DND-41 (cell line): Measurements from ENCODE around the gene GARNL3.

Experiments used
- ATAC-seq: fragments of 200-7000 bp; cut with Tn5 transposase; 3 replicates; pipeline ENCODE4 v1.9.1; 2021; ENCODE audit warnings: low read depth; ENCODE audit not compliant: insufficient read depth
- DNase-seq: peaks from one replicate; pipeline ENCODE4 v3.0.0-alpha.2; 2020
- H2AFZ ChIP-seq: 2 replicates; pipeline ENCODE4 v1.6.0; 2012; ENCODE audit warnings: low read depth, low read length
- H3K27ac ChIP-seq: 2 replicates; pipeline ENCODE4 v1.5.1; 2012; ENCODE audit warnings: low read length, inconsistent platforms
- H3K27me3 ChIP-seq: fragments of 200-600 bp; sonication (generic); 2 replicates; pipeline ENCODE4 v1.6.0; 2012; ENCODE audit warnings: low read length, mild to moderate bottlenecking, inconsistent platforms; ENCODE audit not compliant: insufficient read depth, poor library complexity
- H3K36me3 ChIP-seq: 2 replicates; pipeline ENCODE4 v1.5.1; 2012; ENCODE audit warnings: low read length, inconsistent platforms; ENCODE audit not compliant: insufficient read depth
- H3K4me1 ChIP-seq: 2 replicates; pipeline ENCODE4 v1.5.1; 2012; ENCODE audit warnings: mild to moderate bottlenecking, low read length; ENCODE audit not compliant: insufficient read depth
- H3K4me2 ChIP-seq: 2 replicates; pipeline ENCODE4 v1.6.0; 2012; ENCODE audit warnings: mild to moderate bottlenecking, moderate library complexity, low read length, inconsistent platforms; ENCODE audit not compliant: insufficient read depth
- H3K4me3 ChIP-seq, 2 experiments: fragments of 200-600 bp in 1 of 2; shearing (Covaris generic) in 1 of 2; 2 replicates each; pipeline ENCODE4 v1.5.1; 2012 to 2016; ENCODE audit warnings: inconsistent platforms in 2 of 2, low read length in 2 of 2, mild to moderate bottlenecking in 2 of 2, low read depth in 1 of 2, moderate library complexity in 1 of 2
- H3K79me2 ChIP-seq: 2 replicates; pipeline ENCODE4 v1.6.0; 2012; ENCODE audit warnings: low read length, inconsistent platforms; ENCODE audit not compliant: insufficient read depth
- H3K9ac ChIP-seq: 2 replicates; pipeline ENCODE4 v1.6.0; 2012; ENCODE audit warnings: low read depth, mild to moderate bottlenecking, inconsistent platforms, low read length, moderate library complexity
- H3K9me3 ChIP-seq: 2 replicates; pipeline ENCODE4 v1.5.1; 2012; ENCODE audit warnings: low read length, moderate library complexity, mild to moderate bottlenecking, inconsistent platforms; ENCODE audit not compliant: insufficient read depth, severe bottlenecking
- H4K20me1 ChIP-seq: 2 replicates; pipeline ENCODE4 v1.6.0; 2012; ENCODE audit warnings: low read length; ENCODE audit not compliant: insufficient read depth
- EZH2 ChIP-seq: IDR thresholded peaks from 3 replicates; pipeline ENCODE4 v1.6.1; 2012; ENCODE audit warnings: borderline replicate concordance, low read depth, mild to moderate bottlenecking, moderate library complexity, low read length, inconsistent platforms; ENCODE audit not compliant: severe bottlenecking
- TF ChIP-seq, protein P1 (sequence below): IDR thresholded peaks from 2 replicates; pipeline ENCODE4 v1.5.1; 2012; ENCODE audit warnings: borderline replicate concordance, low read length, moderate library complexity, mild to moderate bottlenecking; ENCODE audit not compliant: poor library complexity, severe bottlenecking; ENCODE audit errors: extremely low read depth

The GARNL3 gene

DNA sequence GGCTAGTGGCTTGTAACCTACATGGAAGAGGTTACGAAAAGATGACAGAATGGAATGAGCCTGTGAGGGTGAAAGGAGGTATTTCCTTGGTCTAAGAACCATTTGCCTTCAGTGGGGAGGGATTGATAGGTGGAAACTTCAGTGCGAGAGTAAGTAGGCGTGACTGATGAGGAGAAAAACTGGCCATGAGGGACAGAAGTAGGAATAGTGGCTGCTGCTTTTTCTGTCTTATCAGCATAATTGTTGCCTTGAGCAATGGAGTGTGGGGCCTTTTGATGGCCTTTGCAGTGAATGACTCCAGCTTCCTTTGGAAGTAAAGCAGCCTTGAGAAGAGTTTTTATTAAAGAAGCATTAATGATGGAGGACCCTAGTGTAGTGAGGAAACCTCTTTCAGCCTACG is 150.6 kb downstream of the GARNL3 start:
- Histone ChIP-seq H3K27ac (no peak overlapping the region), H3K9ac (no peak overlapping the region)

DNA sequence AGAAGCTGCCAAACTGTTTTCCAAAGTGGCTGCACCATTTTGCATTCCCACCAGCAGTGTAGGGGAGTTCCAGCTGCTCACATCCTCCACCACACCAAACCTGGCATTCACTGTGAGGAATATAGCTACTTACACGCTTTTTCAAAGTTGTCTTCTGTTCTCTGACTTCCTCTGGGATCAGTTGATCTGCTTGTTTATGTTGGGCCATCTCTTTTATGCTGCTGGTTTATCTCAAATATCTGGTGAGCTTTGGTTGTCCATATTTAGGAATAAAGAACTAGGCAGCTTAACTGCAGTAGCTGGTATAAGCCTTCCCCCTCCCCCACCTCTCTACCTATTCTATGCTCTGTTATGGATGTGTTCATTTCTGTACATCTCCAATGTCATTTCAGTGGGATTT is 151.1 kb downstream of the GARNL3 start:
- Histone ChIP-seq H3K4me2 (no peak overlapping the region), H3K27me3 (peaks cover 7% of the 10 kb centered on the region), H4K20me1 (peaks cover 19% of the 10 kb centered on the region; the same call in 1 of the 2 replicates), H3K9me3 (no peaks in the 10 kb centered on the region), H3K9ac (no peak overlapping the region), H3K4me1 (no peaks in the 10 kb centered on the region), H3K4me3 (no peak overlapping the region), H3K36me3 (no peaks in the 10 kb centered on the region), H3K27ac (no peak overlapping the region), H2AFZ (no peak overlapping the region), H3K79me2 (no peaks in the 10 kb centered on the region)
- DNase-seq (no peak), ATAC-seq (no peak)
- no peak for TF ChIP-seq EZH2
- TF ChIP-seq, protein P1, sequence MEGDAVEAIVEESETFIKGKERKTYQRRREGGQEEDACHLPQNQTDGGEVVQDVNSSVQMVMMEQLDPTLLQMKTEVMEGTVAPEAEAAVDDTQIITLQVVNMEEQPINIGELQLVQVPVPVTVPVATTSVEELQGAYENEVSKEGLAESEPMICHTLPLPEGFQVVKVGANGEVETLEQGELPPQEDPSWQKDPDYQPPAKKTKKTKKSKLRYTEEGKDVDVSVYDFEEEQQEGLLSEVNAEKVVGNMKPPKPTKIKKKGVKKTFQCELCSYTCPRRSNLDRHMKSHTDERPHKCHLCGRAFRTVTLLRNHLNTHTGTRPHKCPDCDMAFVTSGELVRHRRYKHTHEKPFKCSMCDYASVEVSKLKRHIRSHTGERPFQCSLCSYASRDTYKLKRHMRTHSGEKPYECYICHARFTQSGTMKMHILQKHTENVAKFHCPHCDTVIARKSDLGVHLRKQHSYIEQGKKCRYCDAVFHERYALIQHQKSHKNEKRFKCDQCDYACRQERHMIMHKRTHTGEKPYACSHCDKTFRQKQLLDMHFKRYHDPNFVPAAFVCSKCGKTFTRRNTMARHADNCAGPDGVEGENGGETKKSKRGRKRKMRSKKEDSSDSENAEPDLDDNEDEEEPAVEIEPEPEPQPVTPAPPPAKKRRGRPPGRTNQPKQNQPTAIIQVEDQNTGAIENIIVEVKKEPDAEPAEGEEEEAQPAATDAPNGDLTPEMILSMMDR: no peak

More for the DNA sequence above, 150.6 kb downstream of the GARNL3 start:
- H3K4me3 ChIP-seq: no peak overlapping the region
- H3K4me1 ChIP-seq: no peaks in the 10 kb centered on the region
- ATAC-seq (no peak), DNase-seq (no peak)
- H3K4me2 ChIP-seq: no peak overlapping the region
- peaks cover 10% of the 10 kb centered on the region for H3K27me3 ChIP-seq
- H4K20me1 ChIP-seq: peaks cover 19% of the 10 kb centered on the region; the same call in 1 of the 2 replicates
- H3K9me3 ChIP-seq: no peaks in the 10 kb centered on the region
- TF ChIP-seq, protein P1: no peak
- TF ChIP-seq EZH2: no peak
- H3K79me2 ChIP-seq: no peaks in the 10 kb centered on the region
- no peak overlapping the region for H2AFZ ChIP-seq
- H3K36me3 ChIP-seq: no peaks in the 10 kb centered on the region

DNA sequence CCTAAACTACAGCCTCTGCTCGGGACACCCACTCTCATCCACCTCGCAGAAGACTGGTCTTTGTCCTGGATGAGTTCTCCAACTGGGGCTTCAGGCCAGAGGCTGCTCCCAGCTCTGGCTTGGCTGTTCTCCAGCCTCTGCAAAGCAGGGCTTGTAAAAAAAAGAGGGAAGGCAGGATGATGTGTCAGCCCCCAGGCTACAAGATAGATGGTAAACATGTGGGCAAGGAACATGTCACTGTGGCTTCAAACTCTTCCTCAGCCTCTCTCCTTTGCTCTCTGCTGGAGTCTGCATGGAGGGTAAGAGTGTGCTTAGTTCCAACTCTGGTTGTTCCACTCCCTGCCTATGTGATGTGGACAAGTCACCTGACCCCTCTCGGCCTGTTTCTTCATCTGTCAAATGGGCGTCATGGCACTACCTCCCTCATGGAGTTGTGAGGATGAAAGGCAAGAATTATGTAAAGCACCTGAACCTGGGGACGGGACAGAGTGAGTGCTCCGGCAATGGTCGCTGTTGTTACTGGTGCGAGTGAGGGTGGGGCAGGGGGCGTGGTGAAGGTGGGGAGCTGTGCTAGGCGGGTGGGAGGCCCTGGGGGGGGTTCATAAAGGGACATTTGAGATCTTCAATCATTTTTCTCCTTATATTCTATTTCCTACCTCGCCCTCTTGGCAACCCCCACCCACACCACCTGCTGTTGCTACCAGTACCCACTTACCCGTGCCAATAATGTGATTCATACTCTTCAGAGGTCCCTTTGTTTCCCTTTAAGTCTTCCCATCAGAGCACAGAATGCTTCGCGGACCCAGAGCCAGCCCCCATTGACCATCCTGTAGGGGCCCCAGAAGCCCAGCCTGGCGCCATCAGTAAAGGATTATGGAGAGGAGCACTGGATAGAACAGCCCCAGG is 152.8 kb downstream of the GARNL3 start:
- Histone ChIP-seq H3K4me2 (no peak overlapping the region), H3K27ac (no peak overlapping the region), H3K27me3 (no peaks in the 10 kb centered on the region), H3K36me3 (no peaks in the 10 kb centered on the region), H4K20me1 (peaks cover 17% of the 10 kb centered on the region; the same call in 1 of the 2 replicates), H3K79me2 (no peaks in the 10 kb centered on the region), H3K9ac (no peak overlapping the region), H2AFZ (no peak overlapping the region), H3K4me1 (peaks cover under 1% of the 10 kb centered on the region), H3K4me3 (no peak overlapping the region), H3K9me3 (no peaks in the 10 kb centered on the region)
- DNase-seq (no peak), ATAC-seq (no peak)
- TF ChIP-seq, protein P1: no peak
- no peak for TF ChIP-seq EZH2
